Ascending aorta (tissue), 2 donors: ENCODE results near the gene PHLDB1. TPM values are rescaled to one million over a fixed set of nuclear protein-coding genes. Genes with fewer than 3 reads are reported as not detected.
A peak's percentile ranks its signal among the peaks of the same experiment; 100 is the strongest.
"Not testable (repeated sequence)": the region's sequence is repeated elsewhere in the genome, so short reads cannot be mapped to it uniquely, and the experiment has no call there.

Source experiments
- DNase-seq, 2 donors: peaks; one replicate each; pipeline ENCODE4 v3.0.0-alpha.2; 2019; ENCODE audit warnings: low spot score in 2 of 2
- H3K27ac ChIP-seq, 2 donors: fragments of 200-600 bp; sonication (generic); one replicate each; pipeline ENCODE4 v1.5.1; 2016 to 2017; ENCODE audit warnings: mild to moderate bottlenecking in 1 of 2
- H3K27me3 ChIP-seq: fragments of 200-600 bp; sonication (generic); one replicate; pipeline ENCODE4 v1.5.1; 2017
- H3K36me3 ChIP-seq, 2 donors: fragments of 200-600 bp; sonication (generic); one replicate each; pipeline ENCODE4 v1.5.1; 2016
- H3K4me1 ChIP-seq, 2 donors: fragments of 200-600 bp; sonication (generic); one replicate each; pipeline ENCODE4 v1.5.1; 2016 to 2017; ENCODE audit warnings: mild to moderate bottlenecking in 1 of 2
- H3K4me3 ChIP-seq, 2 donors: fragments of 200-600 bp; sonication (generic); one replicate each; pipeline ENCODE4 v1.5.1; 2016 to 2017; ENCODE audit warnings: mild to moderate bottlenecking in 1 of 2
- H3K9me3 ChIP-seq, 2 donors: fragments of 200-600 bp; sonication (generic); one replicate each; pipeline ENCODE4 v1.5.1; 2016
- intact Hi-C: fragments of 100-400 bp; cut with DNase I; formaldehyde crosslinking; loops from one replicate; pipeline ENCODE4 v1.15.1; 2023
- total RNA-seq: library from RNA; depleted of rRNA; stranded (reverse); fragments of >200 nt; gene quantifications from one replicate; pipeline ENCODE4 v1.1.0, GENCODE V29; 2016
- TF ChIP-seq, protein P1 (sequence below), 3 experiments: fragments of 200-600 bp in 2 of 3; fragments of 450-650 bp in 1 of 3; sonication (generic) in 2 of 3; IDR thresholded peaks; one replicate each; pipeline ENCODE4 v1.5.1; 2016 to 2019; ENCODE audit warnings: antibody characterized with exemption in 3 of 3, mild to moderate bottlenecking in 1 of 3, moderate library complexity in 1 of 3

Gene PHLDB1
- total RNA-seq = 200 TPM

DNA sequence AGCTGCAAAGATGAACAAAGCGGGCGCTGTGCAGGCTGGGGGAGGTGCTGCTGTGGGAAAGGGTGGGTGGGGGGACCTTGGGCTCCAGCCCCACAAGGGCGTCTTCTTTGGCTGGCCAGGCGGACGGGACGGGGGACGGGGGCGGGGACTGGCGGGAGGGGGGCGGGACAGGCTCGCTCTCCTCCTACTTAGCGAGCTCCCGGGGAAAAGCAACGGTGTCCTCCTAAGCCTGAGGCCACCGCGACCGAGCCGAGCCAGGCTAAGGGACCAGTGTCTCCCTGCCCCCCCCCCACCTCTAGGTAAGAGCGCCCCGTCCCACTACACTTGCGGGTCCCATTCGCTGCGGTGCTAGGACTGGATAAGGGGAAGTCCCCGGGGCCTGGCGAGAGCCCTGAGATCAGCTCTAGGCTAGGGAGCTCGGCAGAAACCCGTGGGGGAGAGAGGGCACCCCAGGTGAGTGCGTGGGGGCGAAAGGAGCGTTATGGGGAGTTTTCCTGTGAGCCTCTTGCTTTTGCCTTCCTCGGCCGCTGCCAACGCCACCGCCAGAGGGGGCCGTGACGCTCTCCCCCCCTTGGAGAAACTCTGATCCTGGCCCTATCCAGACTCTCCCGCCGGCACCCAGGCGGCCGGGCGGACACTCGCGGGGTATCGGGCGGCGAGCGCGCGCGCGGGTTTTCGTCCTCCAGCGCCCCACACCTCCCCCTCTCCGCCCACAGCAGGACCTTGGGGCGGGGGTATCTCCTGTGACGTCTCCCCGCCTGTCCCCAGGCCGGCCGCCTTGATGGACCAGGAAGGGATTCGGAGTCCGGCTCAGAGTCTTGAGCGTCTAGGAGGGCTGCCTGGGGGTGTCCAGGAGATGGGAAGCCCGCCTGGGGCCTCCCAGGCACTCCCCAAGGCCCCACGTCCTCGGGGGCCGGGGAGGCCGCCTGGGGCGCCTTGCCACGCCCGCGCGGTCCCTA lies at the start of gene PHLDB1:
PHLDB1 (plus strand) TSS at position 215 of the 959 bp plus-strand sequence. CDS start 6,222 bp downstream, outside the sequence.
- H3K27ac ChIP-seq = peak within 1 kb of the TSS; percentile 94 to 99
- intact Hi-C loops = loop anchor here (1.0 to 2.0 kb wide), 4 partner anchors 14 to 51 kb away; partner anchors contain the start of gene IFT46
- H3K4me1 ChIP-seq = peaks cover 14 to 59% of the 10 kb centered on the region in 2 donors
- TF ChIP-seq, protein P1, sequence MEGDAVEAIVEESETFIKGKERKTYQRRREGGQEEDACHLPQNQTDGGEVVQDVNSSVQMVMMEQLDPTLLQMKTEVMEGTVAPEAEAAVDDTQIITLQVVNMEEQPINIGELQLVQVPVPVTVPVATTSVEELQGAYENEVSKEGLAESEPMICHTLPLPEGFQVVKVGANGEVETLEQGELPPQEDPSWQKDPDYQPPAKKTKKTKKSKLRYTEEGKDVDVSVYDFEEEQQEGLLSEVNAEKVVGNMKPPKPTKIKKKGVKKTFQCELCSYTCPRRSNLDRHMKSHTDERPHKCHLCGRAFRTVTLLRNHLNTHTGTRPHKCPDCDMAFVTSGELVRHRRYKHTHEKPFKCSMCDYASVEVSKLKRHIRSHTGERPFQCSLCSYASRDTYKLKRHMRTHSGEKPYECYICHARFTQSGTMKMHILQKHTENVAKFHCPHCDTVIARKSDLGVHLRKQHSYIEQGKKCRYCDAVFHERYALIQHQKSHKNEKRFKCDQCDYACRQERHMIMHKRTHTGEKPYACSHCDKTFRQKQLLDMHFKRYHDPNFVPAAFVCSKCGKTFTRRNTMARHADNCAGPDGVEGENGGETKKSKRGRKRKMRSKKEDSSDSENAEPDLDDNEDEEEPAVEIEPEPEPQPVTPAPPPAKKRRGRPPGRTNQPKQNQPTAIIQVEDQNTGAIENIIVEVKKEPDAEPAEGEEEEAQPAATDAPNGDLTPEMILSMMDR (IDR thresholded peaks at IDR 0.05) = peak; percentile 24 to 66 (median 50)
- H3K4me3 ChIP-seq = peak within 1 kb of the TSS; percentile 77
- DNase-seq = peak in 1 of 2 donors; percentile 83
- H3K9me3 ChIP-seq = no peaks in the 10 kb centered on the region
- H3K27me3 ChIP-seq = no peaks in the 10 kb centered on the region
- H3K36me3 ChIP-seq = peaks cover 4 to 7% of the 10 kb centered on the region in 2 donors

DNA sequence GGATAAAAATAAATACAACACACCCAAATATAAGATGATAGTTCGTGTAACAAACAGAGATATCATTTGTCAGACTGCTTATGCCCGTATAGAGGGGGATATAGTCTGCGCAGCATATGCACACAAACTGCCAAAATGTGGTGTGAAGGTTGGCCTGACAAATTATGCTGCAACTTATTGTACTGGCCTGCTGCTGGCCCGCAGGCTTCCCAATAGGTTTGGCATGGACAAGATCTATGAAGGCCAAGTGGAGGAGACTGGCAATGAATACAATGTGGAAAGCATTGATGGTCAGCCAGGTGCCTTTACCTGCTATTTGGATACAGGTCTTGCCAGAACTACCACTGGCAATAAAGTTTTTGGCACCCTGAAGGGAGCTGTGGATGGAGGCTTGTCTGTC lies 46.6 kb upstream of the PHLDB1 start:
- no peak for DNase-seq
- TF ChIP-seq, protein P1 (IDR thresholded peaks at IDR 0.05) = no peak
- Histone ChIP-seq H3K9me3 (no peaks in the 10 kb centered on the region), H3K4me3 (no peak overlapping the region), H3K36me3 (peaks cover 10 to 36% of the 10 kb centered on the region in 2 donors), H3K4me1 (peaks cover 0 to 5% of the 10 kb centered on the region in 2 donors), H3K27ac (no peak overlapping the region), H3K27me3 (no peaks in the 10 kb centered on the region)
- intact Hi-C loops = no loop called here

DNA sequence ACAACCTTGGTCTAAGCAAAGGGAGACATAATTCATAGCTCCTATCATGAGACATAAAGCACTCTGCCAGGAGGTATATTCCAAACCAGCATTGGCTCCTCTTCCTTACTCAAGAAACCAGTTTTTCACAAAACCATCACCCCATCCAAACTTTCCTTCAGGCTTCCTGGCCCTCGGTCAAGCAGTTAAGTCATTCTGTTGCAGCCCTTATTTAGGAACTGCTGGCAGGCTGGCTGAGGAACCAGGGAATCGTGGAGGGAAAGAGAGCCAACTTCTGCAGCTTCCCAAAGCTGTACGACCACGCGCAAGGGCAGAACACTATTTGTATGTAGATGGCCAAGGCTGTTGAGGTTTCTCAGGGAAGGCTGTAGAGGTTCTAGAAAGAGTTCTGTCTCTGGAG lies 42.4 kb upstream of the PHLDB1 start:
- peak in 1 of 2 donors; percentile 72 for DNase-seq
- TF ChIP-seq, protein P1 (IDR thresholded peaks at IDR 0.05) = no peak
- peaks cover 0 to 5% of the 10 kb centered on the region in 2 donors for H3K4me1 ChIP-seq
- intact Hi-C loops = loop anchor here (2.0 kb wide), 3 partner anchors 26 to 128 kb away; partner anchors contain the start of gene KMT2A
- H3K4me3 ChIP-seq = peak overlapping the region; percentile 53 to 75
- no peaks in the 10 kb centered on the region for H3K9me3 ChIP-seq
- peak overlapping the region; percentile 75 to 88 for H3K27ac ChIP-seq
- H3K36me3 ChIP-seq = no peaks in the 10 kb centered on the region
- H3K27me3 ChIP-seq = no peaks in the 10 kb centered on the region

DNA sequence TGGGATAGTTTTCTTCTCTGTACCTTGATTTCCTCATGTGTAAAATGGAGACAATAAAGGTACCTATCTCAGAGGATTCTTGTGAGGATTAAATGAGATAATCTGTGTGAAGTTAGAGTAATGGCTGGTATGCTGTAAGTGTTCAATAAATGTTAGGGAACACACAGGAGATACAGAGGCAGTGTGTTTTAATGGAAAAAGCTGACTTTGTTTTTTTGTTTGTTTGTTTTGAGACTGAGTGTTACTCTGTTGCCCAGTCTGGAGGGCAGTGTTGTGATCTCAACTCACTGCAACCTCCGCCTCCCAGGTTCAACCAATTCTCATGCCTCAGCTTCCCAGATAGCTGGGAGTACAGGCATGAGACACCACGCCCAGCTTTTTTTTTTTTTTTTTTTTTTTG lies 37.7 kb upstream of the PHLDB1 start:
- Histone ChIP-seq H3K36me3 (no peaks in the 10 kb centered on the region), H3K27ac (no peak overlapping the region), H3K27me3 (no peaks in the 10 kb centered on the region), H3K4me1 (peaks cover 0 to 11% of the 10 kb centered on the region in 2 donors), H3K9me3 (no peaks in the 10 kb centered on the region), H3K4me3 (no peak overlapping the region)
- no peak for DNase-seq
- intact Hi-C loops = loop anchor here (10.0 kb wide), 1 partner anchor 515 kb away; the partner anchor contains the start of gene HMBS
- TF ChIP-seq, protein P1 (IDR thresholded peaks at IDR 0.05) = no peak

DNA sequence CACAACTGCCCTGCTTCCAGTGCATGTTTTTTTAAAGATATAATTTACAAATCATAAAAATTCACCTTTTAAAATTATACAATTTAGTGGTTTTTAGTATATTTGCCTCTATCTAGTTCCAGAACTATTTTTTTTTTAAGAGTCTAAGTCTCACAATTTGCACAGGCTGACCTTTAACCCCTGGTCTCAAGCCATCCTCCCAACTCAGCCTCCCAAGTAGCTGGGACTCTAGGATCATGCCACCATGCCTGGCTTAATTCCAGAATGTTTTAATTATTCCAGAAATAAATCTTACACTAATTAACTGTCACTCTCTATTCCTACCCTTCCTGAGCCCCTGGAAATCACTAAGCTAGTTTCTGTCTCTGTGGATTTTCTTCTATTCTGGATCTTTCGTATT lies 36.6 kb upstream of the PHLDB1 start:
- no peaks in the 10 kb centered on the region for H3K27me3 ChIP-seq
- H3K9me3 ChIP-seq = no peaks in the 10 kb centered on the region
- H3K4me1 ChIP-seq = peaks cover 0 to 19% of the 10 kb centered on the region in 2 donors
- TF ChIP-seq, protein P1 (IDR thresholded peaks at IDR 0.05) = no peak
- no peaks in the 10 kb centered on the region for H3K36me3 ChIP-seq
- peak overlapping the region in 1 of 2 donors; percentile 100 for H3K27ac ChIP-seq
- no peak overlapping the region for H3K4me3 ChIP-seq
- intact Hi-C loops = loop anchor here (10.0 kb wide), 1 partner anchor 514 kb away; the partner anchor contains the start of gene HMBS
- no peak for DNase-seq

DNA sequence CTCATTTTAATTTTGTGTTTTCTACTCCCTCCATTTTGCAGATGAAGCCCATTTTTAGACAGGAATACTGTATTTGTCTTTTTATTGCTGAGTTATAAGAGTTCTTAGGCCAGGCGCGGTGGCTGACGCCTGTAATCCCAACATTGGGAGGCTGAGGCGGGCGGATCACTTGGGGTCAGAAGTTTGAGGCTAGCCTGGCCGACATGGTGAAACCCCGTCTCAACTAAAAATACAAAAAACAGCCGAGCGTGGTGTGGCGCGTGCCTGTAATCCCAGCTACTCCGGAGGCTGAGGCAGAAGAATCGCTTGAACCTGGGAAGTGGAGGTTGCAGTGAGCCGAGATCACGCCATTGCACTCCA lies 35.7 kb upstream of the PHLDB1 start:
- H3K27me3 ChIP-seq, H3K9me3 ChIP-seq, H3K36me3 ChIP-seq: not testable (repeated sequence)
- Histone ChIP-seq H3K27ac (peak overlapping the region; percentile 100), H3K4me3 (peak overlapping the region; percentile 84 to 98), H3K4me1 (peaks cover 1 to 21% of the 10 kb centered on the region in 2 donors)
- peak in 1 of 2 donors; percentile 67 for DNase-seq
- intact Hi-C loops = loop anchor here (2.0 to 10.0 kb wide), 2 partner anchors 23 to 513 kb away; partner anchors contain the start of gene HMBS
